Lower leg skin (tissue), 3 donors: ENCODE measurements around the gene TTC12.

Source experiments
- POLR2A ChIP-seq, 2 donors: fragments of 450-650 bp; IDR thresholded peaks; one replicate each; pipeline ENCODE4 v1.6.1; 2016 to 2017; ENCODE audit warnings: antibody characterized with exemption in 2 of 2, mild to moderate bottlenecking in 1 of 2, moderate library complexity in 1 of 2
- TF ChIP-seq, protein P1 (sequence below), 3 donors: fragments of 450-650 bp; IDR thresholded peaks; one replicate each; pipeline ENCODE4 v1.5.1; 2016; ENCODE audit warnings: antibody characterized with exemption in 3 of 3, mild to moderate bottlenecking in 3 of 3, moderate library complexity in 2 of 3

GRCh38 chr11:113278925-113279324, 35.5 kb upstream of the TTC12 start:
- TF ChIP-seq, protein P1, sequence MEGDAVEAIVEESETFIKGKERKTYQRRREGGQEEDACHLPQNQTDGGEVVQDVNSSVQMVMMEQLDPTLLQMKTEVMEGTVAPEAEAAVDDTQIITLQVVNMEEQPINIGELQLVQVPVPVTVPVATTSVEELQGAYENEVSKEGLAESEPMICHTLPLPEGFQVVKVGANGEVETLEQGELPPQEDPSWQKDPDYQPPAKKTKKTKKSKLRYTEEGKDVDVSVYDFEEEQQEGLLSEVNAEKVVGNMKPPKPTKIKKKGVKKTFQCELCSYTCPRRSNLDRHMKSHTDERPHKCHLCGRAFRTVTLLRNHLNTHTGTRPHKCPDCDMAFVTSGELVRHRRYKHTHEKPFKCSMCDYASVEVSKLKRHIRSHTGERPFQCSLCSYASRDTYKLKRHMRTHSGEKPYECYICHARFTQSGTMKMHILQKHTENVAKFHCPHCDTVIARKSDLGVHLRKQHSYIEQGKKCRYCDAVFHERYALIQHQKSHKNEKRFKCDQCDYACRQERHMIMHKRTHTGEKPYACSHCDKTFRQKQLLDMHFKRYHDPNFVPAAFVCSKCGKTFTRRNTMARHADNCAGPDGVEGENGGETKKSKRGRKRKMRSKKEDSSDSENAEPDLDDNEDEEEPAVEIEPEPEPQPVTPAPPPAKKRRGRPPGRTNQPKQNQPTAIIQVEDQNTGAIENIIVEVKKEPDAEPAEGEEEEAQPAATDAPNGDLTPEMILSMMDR (IDR thresholded peaks at IDR 0.05): no peak
- no peak for TF ChIP-seq POLR2A (IDR thresholded peaks at IDR 0.05)
